Activated CD4-positive, alpha-beta memory T cell treated with anti-CD3 and anti-CD28 coated beads for 36 hours (primary cell): ENCODE data around the gene FOXRED2. TPM values are rescaled to one million over a fixed set of nuclear protein-coding genes. Genes with fewer than 3 reads are reported as not detected.

Source experiments
- CTCF ChIA-PET: fragments of 350-600 bp; sonication (Branson Sonifier 250); formaldehyde crosslinking; loops from one replicate; lab custom pipeline; 2021; ENCODE audit warnings: antibody characterized with exemption, inconsistent platforms; lab: Charles Lee
- POLR2A ChIA-PET: fragments of 350-600 bp; sonication (Branson Sonifier 250); formaldehyde crosslinking; loops from one replicate; lab custom pipeline; 2021; ENCODE audit warnings: antibody characterized with exemption; lab: Charles Lee
- DNase-seq: peaks from one replicate; pipeline ENCODE4 v3.0.0-alpha.2; 2020
- H3K27ac Mint-ChIP-seq: one replicate; pipeline ENCODE4 v1.8.0; 2021; ENCODE audit warnings: mixed read lengths
- H3K27me3 Mint-ChIP-seq: one replicate; pipeline ENCODE4 v1.8.0; 2021; ENCODE audit warnings: mixed read lengths
- H3K36me3 Mint-ChIP-seq: one replicate; pipeline ENCODE4 v1.8.0; 2021; ENCODE audit warnings: mixed read lengths
- H3K4me1 Mint-ChIP-seq: one replicate; pipeline ENCODE4 v1.8.0; 2021; ENCODE audit warnings: low read depth, mixed read lengths
- H3K4me3 Mint-ChIP-seq: one replicate; pipeline ENCODE4 v1.8.0; 2021; ENCODE audit warnings: mild to moderate bottlenecking, mixed read lengths
- H3K9me3 Mint-ChIP-seq: one replicate; pipeline ENCODE4 v1.8.0; 2021; ENCODE audit warnings: mixed read lengths
- intact Hi-C: fragments of 100-400 bp; cut with micrococcal nuclease; formaldehyde crosslinking; loops from one replicate; pipeline ENCODE4 v1.15.1; 2023
- total RNA-seq, 2 experiments: library from RNA; stranded (reverse); gene quantifications; one replicate each; pipeline ENCODE4 v1.2.3, GENCODE V29; 2021

Gene FOXRED2
- total RNA-seq, 2 experiments from 2014 or later = 15.2 to 15.9 TPM

DNA sequence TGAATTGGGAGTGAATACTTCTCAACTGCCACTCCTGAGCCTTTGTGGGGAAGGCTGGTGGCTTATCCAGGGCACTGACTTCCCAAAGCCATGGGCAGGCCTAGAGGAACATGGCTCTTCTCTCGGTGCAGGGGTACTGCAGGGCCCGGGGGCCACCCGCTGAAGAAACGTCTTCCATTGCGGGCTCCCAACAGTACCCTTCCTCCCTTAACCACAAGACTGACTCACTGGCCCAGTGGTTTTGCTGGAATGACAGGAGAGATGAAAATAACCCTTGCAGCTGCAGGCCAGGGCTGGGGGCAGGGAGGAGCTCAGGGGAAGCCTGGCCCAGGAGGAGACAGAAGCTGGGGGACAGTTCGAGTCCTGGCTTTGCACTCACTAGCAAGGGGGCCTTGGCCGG is 38.9 kb downstream of the FOXRED2 start:
- Mint-ChIP-seq H3K9me3 (no peaks in the 10 kb centered on the region), H3K27ac (no peak overlapping the region), H3K4me3 (no peak overlapping the region), H3K36me3 (peaks cover 6% of the 10 kb centered on the region), H3K27me3 (no peaks in the 10 kb centered on the region), H3K4me1 (peaks cover 21% of the 10 kb centered on the region)
- peak; percentile 36 for DNase-seq
- intact Hi-C loops = no loop called here
- ChIA-PET POLR2A (interaction anchor here (0.5 to 1.0 kb wide), 2 partner anchors 146 to 249 kb away, joined by 3 read pairs; no protein-coding TSS in a partner anchor), CTCF (interaction anchor here (1.1 to 5.1 kb wide), 4 partner anchors 26 to 168 kb away, joined by 3 to 142 read pairs (median 6); no protein-coding TSS in a partner anchor)

DNA sequence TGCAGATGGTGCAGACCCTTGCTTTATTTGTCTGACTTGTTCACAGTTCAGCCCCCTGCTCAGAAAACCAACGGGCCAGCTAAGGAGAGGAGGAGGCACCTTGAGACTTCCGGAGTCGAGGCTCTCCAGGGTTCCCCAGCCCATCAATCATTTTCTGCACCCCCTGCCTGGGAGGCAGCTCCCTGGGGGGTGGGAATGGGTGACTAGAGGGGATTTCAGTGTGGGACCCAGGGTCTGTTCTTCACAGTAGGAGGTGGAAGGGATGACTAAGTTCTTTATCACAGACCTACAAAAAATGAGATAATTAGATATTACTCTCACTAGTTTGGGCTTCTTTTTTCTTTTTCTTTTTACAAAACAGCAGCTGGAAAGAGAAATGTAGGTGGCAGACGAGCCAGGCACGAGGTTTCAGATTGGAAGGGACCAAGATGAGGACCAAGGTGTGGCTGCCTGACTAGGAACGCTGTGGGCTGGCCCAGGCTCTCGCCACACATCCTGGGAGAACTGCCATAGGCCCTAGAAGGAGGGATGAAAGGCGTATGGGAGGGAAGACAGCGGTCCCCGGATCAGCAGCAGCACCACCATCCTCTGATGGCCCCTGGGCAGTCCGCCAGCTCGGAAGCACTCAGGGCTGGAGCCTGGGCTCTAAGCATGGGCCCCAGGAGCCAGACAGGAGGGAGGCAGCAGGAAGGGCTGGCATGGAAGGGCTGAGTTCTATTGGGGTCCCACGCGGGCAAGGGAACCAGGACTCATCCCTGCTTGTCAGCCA is 39.6 kb downstream of the FOXRED2 start:
- ChIA-PET CTCF (interaction anchor here (0.6 to 5.1 kb wide), 7 partner anchors 134 to 189 kb away, joined by 3 to 142 read pairs (median 3); no protein-coding TSS in a partner anchor), POLR2A (interaction anchor here (1.0 kb wide), 1 partner anchor 146 kb away, joined by 3 read pairs; no protein-coding TSS in a partner anchor)
- peaks cover 21% of the 10 kb centered on the region for H3K4me1 Mint-ChIP-seq
- peaks cover 6% of the 10 kb centered on the region for H3K36me3 Mint-ChIP-seq
- peak overlapping the region; percentile 62 for H3K27ac Mint-ChIP-seq
- no peak for DNase-seq
- intact Hi-C loops = no loop called here
- no peak overlapping the region for H3K4me3 Mint-ChIP-seq
- no peaks in the 10 kb centered on the region for H3K9me3 Mint-ChIP-seq
- no peaks in the 10 kb centered on the region for H3K27me3 Mint-ChIP-seq

DNA sequence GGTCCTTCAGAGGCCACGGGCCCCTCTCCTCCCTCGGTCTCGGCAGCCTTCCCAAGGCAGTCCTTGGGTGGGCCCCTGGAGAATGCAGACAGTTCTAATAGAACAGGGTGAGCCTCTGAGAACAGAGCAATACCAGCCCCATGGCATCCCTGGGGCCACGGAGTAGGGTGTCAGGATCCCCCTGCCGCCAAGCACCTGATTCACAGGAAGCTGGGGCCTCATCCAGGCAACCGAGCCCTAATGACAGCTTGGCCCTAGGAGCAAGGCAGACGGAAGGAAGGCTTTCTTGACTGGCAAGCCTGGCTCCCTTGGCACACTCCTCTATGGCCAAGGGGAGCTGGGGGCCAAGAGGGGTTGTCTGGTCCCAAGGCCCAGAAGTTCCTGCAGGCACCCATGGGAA is 40.6 kb downstream of the FOXRED2 start:
- Mint-ChIP-seq H3K36me3 (peaks cover 6% of the 10 kb centered on the region), H3K9me3 (no peaks in the 10 kb centered on the region), H3K27ac (no peak overlapping the region), H3K27me3 (no peaks in the 10 kb centered on the region), H3K4me3 (no peak overlapping the region), H3K4me1 (peaks cover 21% of the 10 kb centered on the region)
- ChIA-PET POLR2A (interaction anchor here (1.1 kb wide), 1 partner anchor 52 kb away, joined by 4 read pairs; no protein-coding TSS in a partner anchor), CTCF (interaction anchor here (0.6 to 1.5 kb wide), 3 partner anchors 165 to 188 kb away, joined by 3 to 4 read pairs (median 3); no protein-coding TSS in a partner anchor)
- intact Hi-C loops = no loop called here
- no peak for DNase-seq

DNA sequence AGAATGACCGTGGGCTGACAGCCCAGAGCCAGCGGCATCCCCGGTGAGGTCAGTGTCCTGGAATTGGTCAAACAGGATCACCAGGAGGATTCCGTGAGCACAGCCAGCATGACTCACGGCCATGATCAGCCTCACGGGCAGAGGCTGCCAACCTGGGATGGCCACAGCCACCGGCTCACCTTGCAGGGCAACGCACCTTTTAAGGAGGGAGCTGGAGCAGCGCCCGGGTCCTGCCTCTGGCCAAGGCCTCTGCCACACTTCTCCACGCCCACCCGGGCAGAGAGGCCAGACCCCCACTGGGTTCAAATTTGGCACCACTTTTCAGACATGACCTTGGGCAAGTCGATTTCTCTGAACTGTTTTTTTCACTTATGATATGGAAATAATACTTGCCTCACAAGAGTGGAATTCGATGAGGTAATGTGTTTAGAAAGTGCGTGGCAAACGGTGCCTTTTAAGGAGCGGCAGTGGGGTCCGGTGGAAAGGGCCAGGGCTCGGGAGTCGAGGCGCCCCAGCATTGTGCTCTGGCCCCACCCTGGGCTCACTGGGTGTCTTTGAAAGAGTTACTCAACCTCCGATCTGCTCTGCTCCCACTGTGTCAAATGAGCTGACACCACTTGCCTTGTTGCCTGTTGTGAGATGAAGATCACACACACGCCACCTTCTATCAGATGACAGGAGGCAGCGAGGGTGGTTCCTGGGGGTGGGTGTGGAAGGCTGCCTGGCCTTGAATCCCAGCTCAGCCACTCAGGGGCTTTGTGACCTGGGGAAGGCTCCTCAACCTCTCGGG is 41.4 kb downstream of the FOXRED2 start:
- peaks cover 6% of the 10 kb centered on the region for H3K36me3 Mint-ChIP-seq
- CTCF ChIA-PET = interaction anchor here (1.5 kb wide), 1 partner anchor 164 kb away, joined by 4 read pairs; no protein-coding TSS in a partner anchor
- H3K27ac Mint-ChIP-seq = no peak overlapping the region
- intact Hi-C loops = no loop called here
- H3K4me3 Mint-ChIP-seq = no peak overlapping the region
- POLR2A ChIA-PET = interaction anchor here (1.1 kb wide), 1 partner anchor 51 kb away, joined by 4 read pairs; no protein-coding TSS in a partner anchor
- H3K9me3 Mint-ChIP-seq = no peaks in the 10 kb centered on the region
- peaks cover 20% of the 10 kb centered on the region for H3K4me1 Mint-ChIP-seq
- H3K27me3 Mint-ChIP-seq = no peaks in the 10 kb centered on the region
- no peak for DNase-seq

DNA sequence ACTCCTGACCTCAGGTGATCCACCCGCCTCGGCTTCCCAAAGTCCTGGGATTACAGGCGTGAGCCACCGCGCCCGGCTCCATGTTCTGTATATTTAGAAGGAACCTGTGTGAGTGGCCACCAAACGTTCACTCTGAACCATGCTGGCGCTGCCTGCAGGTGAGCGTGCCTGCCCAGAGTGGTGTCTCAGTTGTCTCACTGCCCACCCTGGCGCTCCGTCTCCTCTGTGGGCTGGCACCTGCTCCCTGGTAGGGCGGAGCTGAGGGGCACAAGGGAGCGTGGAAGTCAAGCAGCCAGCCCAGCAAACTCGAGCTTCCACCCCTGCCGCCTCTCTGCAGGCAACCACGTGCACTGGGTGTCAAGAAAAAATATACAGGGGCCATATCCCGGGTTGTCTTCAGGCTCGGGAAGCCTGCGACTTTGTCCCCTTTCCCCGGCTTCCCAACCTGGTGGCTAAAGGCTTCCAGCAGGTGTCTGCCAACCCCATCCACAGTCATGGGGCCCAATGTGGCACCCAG is 42.1 kb downstream of the FOXRED2 start:
- Mint-ChIP-seq H3K9me3 (no peaks in the 10 kb centered on the region), H3K4me3 (no peak overlapping the region), H3K36me3 (peaks cover 6% of the 10 kb centered on the region), H3K27me3 (no peaks in the 10 kb centered on the region), H3K4me1 (peaks cover 14% of the 10 kb centered on the region), H3K27ac (no peak overlapping the region)
- no peak for DNase-seq
- ChIA-PET POLR2A (no interaction called here), CTCF (interaction anchor here (0.6 kb wide), 1 partner anchor 68 kb away, joined by 3 read pairs; no protein-coding TSS in a partner anchor)
- intact Hi-C loops = no loop called here

DNA sequence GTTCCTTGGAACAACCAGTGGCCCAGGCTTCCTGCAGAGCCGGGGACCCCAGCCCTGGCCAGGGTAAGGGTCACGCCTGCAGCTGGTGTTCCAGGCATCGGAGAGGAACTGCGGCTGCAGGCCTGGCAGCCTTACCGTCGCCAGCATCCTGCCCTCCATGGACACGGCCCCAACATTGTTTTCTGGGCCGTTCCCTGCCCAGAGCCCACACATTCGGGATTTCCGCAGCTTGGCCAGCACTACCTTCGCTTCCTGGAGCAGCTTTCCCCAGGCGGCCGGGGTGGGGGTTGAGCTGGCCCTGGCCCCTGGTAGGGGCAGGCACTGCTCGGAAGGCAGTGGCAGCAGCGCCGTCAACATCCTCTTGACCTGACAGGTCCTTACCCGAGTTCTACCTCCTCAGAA is 43.1 kb downstream of the FOXRED2 start:
- Mint-ChIP-seq H3K27me3 (no peaks in the 10 kb centered on the region), H3K9me3 (no peaks in the 10 kb centered on the region), H3K4me3 (no peak overlapping the region), H3K27ac (no peak overlapping the region), H3K36me3 (peaks cover 6% of the 10 kb centered on the region), H3K4me1 (peaks cover 14% of the 10 kb centered on the region)
- intact Hi-C loops = no loop called here
- POLR2A ChIA-PET = no interaction called here
- CTCF ChIA-PET = interaction anchor here (0.5 kb wide), 1 partner anchor 9 kb away, joined by 3 read pairs; no protein-coding TSS in a partner anchor
- DNase-seq = no peak

DNA sequence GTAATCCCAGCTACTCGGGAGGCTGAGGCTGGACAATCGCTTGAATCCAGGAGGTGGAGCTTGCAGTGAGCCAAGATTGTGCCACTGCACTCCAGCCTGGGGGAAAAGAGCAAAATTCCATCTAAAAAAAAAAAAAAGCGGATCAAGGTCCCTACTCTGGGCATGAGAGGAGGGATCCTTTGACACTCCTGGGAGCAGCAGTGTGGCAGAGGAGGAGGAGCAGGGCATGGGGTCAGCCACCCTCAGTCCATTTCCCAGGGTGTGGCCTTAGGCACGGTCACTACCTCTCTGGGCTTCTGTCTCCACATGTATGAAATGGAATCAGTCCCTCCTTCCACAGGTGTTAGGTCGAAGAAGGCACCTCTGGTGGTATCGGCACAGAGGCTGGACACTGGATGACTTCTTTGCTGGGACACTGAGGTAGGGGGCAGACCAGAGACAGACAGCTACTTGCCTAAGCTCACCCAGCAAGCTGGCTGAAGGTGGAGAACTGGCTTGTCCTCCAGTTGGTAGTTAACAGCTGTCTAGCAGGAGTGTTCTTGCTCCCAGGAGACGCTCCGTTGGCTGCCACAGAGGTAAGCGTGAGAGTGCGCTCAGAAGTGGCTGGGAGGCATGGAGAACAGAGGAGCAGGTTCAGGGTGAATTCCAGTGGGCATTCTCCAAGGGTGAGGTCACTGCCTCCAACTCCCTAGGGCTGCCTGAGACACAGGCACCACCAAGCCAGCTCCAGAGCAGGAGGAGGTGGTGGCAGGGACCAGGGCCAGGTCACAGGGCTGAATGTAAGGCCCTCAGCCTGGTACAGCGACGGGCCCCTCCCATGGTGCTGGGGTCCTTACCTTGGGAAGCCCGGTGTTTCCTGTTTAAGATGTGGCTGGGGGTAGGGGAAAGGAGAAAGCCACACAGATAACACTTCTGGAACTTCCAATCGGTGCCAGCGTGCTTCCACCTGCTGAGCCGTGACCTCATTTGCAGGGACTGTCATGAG is 44.9 kb downstream of the FOXRED2 start:
- no peaks in the 10 kb centered on the region for H3K27me3 Mint-ChIP-seq
- peaks cover 2% of the 10 kb centered on the region for H3K36me3 Mint-ChIP-seq
- H3K4me3 Mint-ChIP-seq = no peak overlapping the region
- DNase-seq = no peak
- ChIA-PET CTCF (interaction anchor here (0.7 to 1.1 kb wide), 2 partner anchors 23 to 94 kb away, joined by 3 to 4 read pairs; no protein-coding TSS in a partner anchor), POLR2A (no interaction called here)
- intact Hi-C loops = no loop called here
- no peak overlapping the region for H3K27ac Mint-ChIP-seq
- no peaks in the 10 kb centered on the region for H3K9me3 Mint-ChIP-seq
- H3K4me1 Mint-ChIP-seq = peaks cover 3% of the 10 kb centered on the region

DNA sequence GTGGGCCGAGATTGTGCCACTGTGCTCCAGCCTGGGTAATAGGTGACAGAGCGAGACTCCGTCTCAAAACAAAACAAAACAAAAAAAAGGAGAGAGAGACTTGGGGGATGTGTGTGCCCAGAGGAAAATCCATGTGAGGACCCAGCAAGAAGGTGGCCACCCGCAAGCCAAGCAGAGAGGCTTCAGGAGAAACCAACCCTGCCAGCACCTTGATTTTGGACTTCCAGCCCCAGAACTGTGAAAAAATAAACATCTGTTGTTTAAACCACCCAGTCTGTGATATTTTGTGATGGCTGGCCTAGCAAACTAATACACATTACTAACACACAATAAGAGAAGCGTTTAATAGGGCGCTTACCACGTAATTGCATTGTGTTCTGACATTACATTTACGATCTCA is 46.6 kb downstream of the FOXRED2 start:
- no peak overlapping the region for H3K4me3 Mint-ChIP-seq
- H3K27ac Mint-ChIP-seq = no peak overlapping the region
- no peaks in the 10 kb centered on the region for H3K27me3 Mint-ChIP-seq
- intact Hi-C loops = no loop called here
- ChIA-PET POLR2A (no interaction called here), CTCF (no interaction called here)
- H3K4me1 Mint-ChIP-seq = peaks cover 9% of the 10 kb centered on the region
- DNase-seq = no peak
- no peaks in the 10 kb centered on the region for H3K9me3 Mint-ChIP-seq
- no peaks in the 10 kb centered on the region for H3K36me3 Mint-ChIP-seq

DNA sequence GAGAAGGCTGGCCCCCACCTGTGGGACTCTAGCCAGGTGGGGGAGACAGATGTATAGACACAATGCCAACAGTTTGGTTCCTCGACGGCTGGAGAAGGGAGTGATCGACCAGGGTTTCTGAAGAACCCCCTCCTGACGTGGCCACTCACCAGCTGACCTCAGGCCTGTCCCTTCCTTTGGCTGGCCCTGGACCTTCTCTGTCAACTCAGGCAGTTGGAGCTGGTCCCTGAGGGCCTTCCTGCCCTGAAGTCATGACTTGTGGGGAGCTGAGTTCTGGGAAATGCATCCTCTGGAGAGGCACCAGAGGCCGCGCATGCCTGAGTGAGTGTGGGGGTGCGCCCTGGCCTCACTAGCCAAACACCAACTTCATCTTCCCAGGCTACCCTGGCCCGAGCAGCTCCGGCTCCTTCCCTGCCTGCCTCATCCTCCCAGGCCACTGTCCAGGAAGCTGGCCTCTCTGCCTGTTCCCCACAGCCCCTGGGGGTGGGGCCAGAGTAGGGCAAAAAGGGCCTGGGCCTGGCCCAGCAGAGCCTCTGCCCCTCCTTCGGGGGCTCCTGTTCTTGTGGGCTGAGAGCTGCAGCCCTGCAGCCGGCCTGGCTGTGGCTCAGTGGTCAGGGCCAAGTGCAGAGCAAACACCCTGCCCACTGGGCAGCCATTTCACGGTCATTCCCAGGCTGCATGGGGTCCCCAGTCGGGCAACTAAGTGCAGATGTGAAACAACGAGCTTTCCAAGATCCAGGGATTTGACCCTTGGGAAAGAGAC is 49.0 kb downstream of the FOXRED2 start:
- POLR2A ChIA-PET = no interaction called here
- no peaks in the 10 kb centered on the region for H3K36me3 Mint-ChIP-seq
- CTCF ChIA-PET = interaction anchor here (1.3 to 1.5 kb wide), 3 partner anchors 13 to 157 kb away, joined by 3 to 6 read pairs (median 5); no protein-coding TSS in a partner anchor
- H3K9me3 Mint-ChIP-seq = no peaks in the 10 kb centered on the region
- H3K4me1 Mint-ChIP-seq = peaks cover 20% of the 10 kb centered on the region
- H3K27me3 Mint-ChIP-seq = no peaks in the 10 kb centered on the region
- H3K27ac Mint-ChIP-seq = no peak overlapping the region
- DNase-seq = no peak
- intact Hi-C loops = no loop called here
- H3K4me3 Mint-ChIP-seq = no peak overlapping the region

DNA sequence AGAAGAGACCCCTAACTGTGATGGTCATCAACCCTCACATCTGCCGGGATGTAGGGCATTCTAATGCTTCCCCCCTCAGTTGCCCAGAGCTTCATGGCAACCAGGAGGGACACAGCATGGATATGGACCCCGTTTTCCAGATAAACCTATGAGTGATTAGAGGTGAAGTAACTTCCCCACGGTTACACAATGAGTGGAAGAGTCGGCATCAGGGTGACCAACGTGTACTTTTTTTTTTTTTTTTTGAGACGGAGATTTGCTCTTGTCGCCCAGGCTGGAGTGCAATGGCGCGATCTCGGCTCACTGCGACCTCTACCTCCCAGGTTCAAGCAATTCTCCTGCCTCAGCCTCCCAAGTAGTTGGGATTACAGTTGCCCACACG is 50.4 kb downstream of the FOXRED2 start:
- Mint-ChIP-seq H3K4me1 (peaks cover 33% of the 10 kb centered on the region), H3K27ac (peak overlapping the region; percentile 49), H3K4me3 (no peak overlapping the region), H3K27me3 (no peaks in the 10 kb centered on the region), H3K9me3 (no peaks in the 10 kb centered on the region), H3K36me3 (no peaks in the 10 kb centered on the region)
- intact Hi-C loops = no loop called here
- no peak for DNase-seq
- ChIA-PET POLR2A (interaction anchor here (0.6 kb wide), 1 partner anchor 24 kb away, joined by 4 read pairs; no protein-coding TSS in a partner anchor), CTCF (interaction anchor here (2.1 kb wide), 1 partner anchor 14 kb away, joined by 6 read pairs; no protein-coding TSS in a partner anchor)
